ENCODE measurements around the gene FIBCD1. TPM values are rescaled to one million over a fixed set of nuclear protein-coding genes. Genes with fewer than 3 reads are reported as not detected.

Gene FIBCD1
- total and polyA plus RNA-seq, 2 of the 8 experiments (the other 6 are each of a cell fraction or from before 2014, with no cell fraction given), result 6.1 to 8.8 TPM

DNA sequence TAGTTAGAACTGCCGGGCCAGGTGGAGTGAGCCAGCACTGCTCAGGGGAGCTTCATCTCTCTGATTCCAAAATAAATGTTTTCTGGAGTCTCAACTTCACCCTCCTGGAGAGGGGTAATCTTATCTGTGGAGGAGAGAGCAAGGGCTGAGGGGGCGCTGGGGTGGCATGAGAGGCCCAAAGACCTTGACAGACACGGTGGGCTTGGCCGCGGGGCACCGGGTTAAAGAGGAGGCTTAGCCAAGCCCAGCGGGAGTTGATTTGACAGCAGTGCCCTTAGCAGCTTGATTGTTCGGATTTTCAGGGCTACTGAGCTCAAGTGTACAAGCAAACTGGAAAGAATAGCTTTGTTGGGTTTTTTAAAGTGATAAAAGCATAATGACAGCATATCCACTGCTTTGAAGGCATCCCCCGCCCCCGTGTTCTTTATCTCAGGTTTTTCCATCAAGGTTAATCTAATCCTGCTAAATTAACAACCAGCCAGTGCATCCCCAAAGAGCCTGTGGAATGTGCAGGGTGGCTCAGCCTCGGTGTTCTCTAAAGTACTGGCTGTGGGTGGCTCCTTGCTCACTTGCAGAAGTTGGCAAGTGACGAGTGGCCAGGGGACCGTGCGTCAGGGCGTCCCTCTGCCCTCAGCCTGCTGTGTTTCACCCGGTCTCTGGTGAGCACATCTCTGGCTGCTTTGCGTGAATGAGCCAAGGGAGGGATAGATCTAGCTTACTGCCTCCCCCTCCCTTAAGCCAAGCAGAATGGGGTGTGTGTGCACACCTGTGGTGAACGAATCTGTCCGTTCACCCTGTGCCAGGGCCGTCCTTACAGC is 48.0 kb downstream of the FIBCD1 start (continued):
- TF ChIP-seq, protein P1, sequence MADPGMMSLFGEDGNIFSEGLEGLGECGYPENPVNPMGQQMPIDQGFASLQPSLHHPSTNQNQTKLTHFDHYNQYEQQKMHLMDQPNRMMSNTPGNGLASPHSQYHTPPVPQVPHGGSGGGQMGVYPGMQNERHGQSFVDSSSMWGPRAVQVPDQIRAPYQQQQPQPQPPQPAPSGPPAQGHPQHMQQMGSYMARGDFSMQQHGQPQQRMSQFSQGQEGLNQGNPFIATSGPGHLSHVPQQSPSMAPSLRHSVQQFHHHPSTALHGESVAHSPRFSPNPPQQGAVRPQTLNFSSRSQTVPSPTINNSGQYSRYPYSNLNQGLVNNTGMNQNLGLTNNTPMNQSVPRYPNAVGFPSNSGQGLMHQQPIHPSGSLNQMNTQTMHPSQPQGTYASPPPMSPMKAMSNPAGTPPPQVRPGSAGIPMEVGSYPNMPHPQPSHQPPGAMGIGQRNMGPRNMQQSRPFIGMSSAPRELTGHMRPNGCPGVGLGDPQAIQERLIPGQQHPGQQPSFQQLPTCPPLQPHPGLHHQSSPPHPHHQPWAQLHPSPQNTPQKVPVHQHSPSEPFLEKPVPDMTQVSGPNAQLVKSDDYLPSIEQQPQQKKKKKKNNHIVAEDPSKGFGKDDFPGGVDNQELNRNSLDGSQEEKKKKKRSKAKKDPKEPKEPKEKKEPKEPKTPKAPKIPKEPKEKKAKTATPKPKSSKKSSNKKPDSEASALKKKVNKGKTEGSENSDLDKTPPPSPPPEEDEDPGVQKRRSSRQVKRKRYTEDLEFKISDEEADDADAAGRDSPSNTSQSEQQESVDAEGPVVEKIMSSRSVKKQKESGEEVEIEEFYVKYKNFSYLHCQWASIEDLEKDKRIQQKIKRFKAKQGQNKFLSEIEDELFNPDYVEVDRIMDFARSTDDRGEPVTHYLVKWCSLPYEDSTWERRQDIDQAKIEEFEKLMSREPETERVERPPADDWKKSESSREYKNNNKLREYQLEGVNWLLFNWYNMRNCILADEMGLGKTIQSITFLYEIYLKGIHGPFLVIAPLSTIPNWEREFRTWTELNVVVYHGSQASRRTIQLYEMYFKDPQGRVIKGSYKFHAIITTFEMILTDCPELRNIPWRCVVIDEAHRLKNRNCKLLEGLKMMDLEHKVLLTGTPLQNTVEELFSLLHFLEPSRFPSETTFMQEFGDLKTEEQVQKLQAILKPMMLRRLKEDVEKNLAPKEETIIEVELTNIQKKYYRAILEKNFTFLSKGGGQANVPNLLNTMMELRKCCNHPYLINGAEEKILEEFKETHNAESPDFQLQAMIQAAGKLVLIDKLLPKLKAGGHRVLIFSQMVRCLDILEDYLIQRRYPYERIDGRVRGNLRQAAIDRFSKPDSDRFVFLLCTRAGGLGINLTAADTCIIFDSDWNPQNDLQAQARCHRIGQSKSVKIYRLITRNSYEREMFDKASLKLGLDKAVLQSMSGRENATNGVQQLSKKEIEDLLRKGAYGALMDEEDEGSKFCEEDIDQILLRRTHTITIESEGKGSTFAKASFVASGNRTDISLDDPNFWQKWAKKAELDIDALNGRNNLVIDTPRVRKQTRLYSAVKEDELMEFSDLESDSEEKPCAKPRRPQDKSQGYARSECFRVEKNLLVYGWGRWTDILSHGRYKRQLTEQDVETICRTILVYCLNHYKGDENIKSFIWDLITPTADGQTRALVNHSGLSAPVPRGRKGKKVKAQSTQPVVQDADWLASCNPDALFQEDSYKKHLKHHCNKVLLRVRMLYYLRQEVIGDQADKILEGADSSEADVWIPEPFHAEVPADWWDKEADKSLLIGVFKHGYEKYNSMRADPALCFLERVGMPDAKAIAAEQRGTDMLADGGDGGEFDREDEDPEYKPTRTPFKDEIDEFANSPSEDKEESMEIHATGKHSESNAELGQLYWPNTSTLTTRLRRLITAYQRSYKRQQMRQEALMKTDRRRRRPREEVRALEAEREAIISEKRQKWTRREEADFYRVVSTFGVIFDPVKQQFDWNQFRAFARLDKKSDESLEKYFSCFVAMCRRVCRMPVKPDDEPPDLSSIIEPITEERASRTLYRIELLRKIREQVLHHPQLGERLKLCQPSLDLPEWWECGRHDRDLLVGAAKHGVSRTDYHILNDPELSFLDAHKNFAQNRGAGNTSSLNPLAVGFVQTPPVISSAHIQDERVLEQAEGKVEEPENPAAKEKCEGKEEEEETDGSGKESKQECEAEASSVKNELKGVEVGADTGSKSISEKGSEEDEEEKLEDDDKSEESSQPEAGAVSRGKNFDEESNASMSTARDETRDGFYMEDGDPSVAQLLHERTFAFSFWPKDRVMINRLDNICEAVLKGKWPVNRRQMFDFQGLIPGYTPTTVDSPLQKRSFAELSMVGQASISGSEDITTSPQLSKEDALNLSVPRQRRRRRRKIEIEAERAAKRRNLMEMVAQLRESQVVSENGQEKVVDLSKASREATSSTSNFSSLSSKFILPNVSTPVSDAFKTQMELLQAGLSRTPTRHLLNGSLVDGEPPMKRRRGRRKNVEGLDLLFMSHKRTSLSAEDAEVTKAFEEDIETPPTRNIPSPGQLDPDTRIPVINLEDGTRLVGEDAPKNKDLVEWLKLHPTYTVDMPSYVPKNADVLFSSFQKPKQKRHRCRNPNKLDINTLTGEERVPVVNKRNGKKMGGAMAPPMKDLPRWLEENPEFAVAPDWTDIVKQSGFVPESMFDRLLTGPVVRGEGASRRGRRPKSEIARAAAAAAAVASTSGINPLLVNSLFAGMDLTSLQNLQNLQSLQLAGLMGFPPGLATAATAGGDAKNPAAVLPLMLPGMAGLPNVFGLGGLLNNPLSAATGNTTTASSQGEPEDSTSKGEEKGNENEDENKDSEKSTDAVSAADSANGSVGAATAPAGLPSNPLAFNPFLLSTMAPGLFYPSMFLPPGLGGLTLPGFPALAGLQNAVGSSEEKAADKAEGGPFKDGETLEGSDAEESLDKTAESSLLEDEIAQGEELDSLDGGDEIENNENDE (IDR thresholded peaks at IDR 0.05; ENCODE audit: insufficient replicate concordance, low read length), result no peak
- TF ChIP-seq NANOG (IDR thresholded peaks at IDR 0.05; ENCODE audit: insufficient read depth, low read depth, low read length, poor library complexity, severe bottlenecking) (no peak), YY1 (IDR thresholded peaks at IDR 0.05; ENCODE audit: low read depth, low read length) (no peak), FOSL1 (IDR thresholded peaks at IDR 0.05; ENCODE audit: insufficient read depth, low read depth, low read length) (no peak), CBX5 (IDR thresholded peaks at IDR 0.05; ENCODE audit: low read depth, low read length) (no peak), TEAD4 (IDR thresholded peaks at IDR 0.05; ENCODE audit: low read depth, low read length) (no peak)
- TF ChIP-seq, protein P2, sequence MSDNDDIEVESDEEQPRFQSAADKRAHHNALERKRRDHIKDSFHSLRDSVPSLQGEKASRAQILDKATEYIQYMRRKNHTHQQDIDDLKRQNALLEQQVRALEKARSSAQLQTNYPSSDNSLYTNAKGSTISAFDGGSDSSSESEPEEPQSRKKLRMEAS (IDR thresholded peaks at IDR 0.05), result no peak
